ENCODE data around the gene ZNF324B.
"Not testable (repeated sequence)": the region's sequence is repeated elsewhere in the genome, so short reads cannot be mapped to it uniquely, and the experiment has no call there.

ZNF324B gene

GRCh38 chr19:58480831-58481230 lies 29.4 kb downstream of the ZNF324B start:
- DNase-seq: no peak

- no peak for DNase-seq
These were observed 30.9 kb downstream of the ZNF324B start for GRCh38 chr19:58482372-58482771.

GRCh38 chr19:58483776-58484175 lies 32.4 kb downstream of the ZNF324B start:
- no peak for DNase-seq

- not testable (repeated sequence) for DNase-seq
These were observed 32.9 kb downstream of the ZNF324B start for GRCh38 chr19:58484349-58484748.

- DNase-seq: no peak
These were observed 40.0 kb downstream of the ZNF324B start for GRCh38 chr19:58491393-58491792.

GRCh38 chr19:58492265-58492664 lies 40.8 kb downstream of the ZNF324B start:
- no peak for DNase-seq

- no peak for DNase-seq
These were observed 46.3 kb downstream of the ZNF324B start for GRCh38 chr19:58497634-58498170.

GRCh38 chr19:58498316-58499020 lies 47.0 kb downstream of the ZNF324B start:
- no peak for DNase-seq

GRCh38 chr19:58499021-58499927 lies 47.9 kb downstream of the ZNF324B start:
- peak; percentile 99 for DNase-seq

- DNase-seq: no peak
These were observed 48.8 kb downstream of the ZNF324B start for GRCh38 chr19:58500242-58500641.

Measured in fibroblast of skin of scalp (primary cell).